ENCODE measurements around the gene ASPG. TPM values are rescaled to one million over a fixed set of nuclear protein-coding genes. Genes with fewer than 3 reads are reported as not detected.

Gene ASPG
- total RNA-seq, 2 experiments from 2014 or later = not detected

DNA sequence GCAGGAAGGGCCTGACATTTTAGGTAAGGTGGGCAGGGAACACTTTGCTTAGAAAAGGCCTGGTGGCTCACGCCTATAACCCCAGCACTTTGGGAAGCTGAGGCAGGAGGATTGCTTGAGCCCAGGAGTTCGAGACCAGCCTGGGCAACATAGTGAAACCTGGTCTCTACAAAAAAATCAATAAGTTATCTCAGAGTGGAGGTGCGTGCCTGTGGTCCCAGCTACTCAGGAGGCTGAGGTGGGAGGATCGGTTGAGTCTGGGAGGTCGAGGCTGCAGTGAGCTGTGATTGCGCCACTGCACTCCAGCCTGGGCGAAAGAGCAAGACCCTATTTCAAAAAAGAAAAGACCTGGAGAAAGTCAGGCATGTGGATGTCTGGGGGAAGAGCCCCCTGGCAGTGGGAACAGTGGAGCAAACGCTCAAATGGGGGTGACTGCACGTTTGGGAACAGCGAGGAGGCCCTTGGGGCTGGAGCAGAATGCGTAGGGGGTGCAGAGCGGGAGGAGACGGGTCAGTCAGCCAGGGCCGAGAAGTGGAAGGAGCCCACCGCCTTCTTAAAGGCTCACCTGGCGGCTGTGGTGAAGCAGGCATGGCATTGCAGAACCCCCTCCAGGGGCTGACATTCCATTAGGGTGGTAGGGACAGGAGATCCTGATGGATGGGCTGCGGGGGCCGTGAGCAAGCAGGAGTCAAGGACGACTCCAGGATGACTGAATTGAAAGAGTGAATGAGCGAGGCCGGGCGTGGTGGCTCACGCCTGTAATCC, 46.6 kb downstream of the ASPG start:
- Mint-ChIP-seq H3K4me3 (no peak overlapping the region), H3K36me3 (ENCODE audit: low read depth) (no peaks in the 10 kb centered on the region), H3K4me1 (ENCODE audit: low read depth) (peaks cover 4% of the 10 kb centered on the region), H3K9me3 (peaks cover 8% of the 10 kb centered on the region), H3K27me3 (peaks cover 67% of the 10 kb centered on the region), H3K27ac (no peak overlapping the region)
- peaks cover 9% of the 10 kb centered on the region for H3K4me1 ChIP-seq (ENCODE audit: insufficient read depth, low read length)
- peaks cover 11 to 41% of the 10 kb centered on the region in 2 experiments for H3K9me3 ChIP-seq (ENCODE audit: control insufficient read depth in 1 of 2, insufficient read depth in 1 of 2, low read length in 2 of 2)
- peaks cover 30 to 43% of the 10 kb centered on the region in 2 experiments for H3K27me3 ChIP-seq (ENCODE audit: control insufficient read depth in 1 of 2, insufficient read depth in 2 of 2, low read length in 2 of 2)
- H3K4me3 ChIP-seq (ENCODE audit: low read length) = no peak overlapping the region
- H3K36me3 ChIP-seq (ENCODE audit: insufficient read depth, low read length) = no peaks in the 10 kb centered on the region
- CTCF ChIA-PET = no interaction called here
- intact Hi-C loops (cut with DNase I, micrococcal nuclease) = no loop called here
- DNase-seq (peak in 1 of 14 experiments; percentile 0), ATAC-seq (ENCODE audit: poor library complexity) (no peak)
- TF ChIP-seq, protein P1, sequence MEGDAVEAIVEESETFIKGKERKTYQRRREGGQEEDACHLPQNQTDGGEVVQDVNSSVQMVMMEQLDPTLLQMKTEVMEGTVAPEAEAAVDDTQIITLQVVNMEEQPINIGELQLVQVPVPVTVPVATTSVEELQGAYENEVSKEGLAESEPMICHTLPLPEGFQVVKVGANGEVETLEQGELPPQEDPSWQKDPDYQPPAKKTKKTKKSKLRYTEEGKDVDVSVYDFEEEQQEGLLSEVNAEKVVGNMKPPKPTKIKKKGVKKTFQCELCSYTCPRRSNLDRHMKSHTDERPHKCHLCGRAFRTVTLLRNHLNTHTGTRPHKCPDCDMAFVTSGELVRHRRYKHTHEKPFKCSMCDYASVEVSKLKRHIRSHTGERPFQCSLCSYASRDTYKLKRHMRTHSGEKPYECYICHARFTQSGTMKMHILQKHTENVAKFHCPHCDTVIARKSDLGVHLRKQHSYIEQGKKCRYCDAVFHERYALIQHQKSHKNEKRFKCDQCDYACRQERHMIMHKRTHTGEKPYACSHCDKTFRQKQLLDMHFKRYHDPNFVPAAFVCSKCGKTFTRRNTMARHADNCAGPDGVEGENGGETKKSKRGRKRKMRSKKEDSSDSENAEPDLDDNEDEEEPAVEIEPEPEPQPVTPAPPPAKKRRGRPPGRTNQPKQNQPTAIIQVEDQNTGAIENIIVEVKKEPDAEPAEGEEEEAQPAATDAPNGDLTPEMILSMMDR (IDR thresholded peaks at IDR 0.05) = no peak
- POLR2A ChIA-PET = interaction anchor here (0.6 kb wide), 1 partner anchor 423 kb away, joined by 3 read pairs; no protein-coding TSS in a partner anchor
- no peak overlapping the region for H3K27ac ChIP-seq (ENCODE audit: low read depth in 1 of 2, low read length in 2 of 2)

DNA sequence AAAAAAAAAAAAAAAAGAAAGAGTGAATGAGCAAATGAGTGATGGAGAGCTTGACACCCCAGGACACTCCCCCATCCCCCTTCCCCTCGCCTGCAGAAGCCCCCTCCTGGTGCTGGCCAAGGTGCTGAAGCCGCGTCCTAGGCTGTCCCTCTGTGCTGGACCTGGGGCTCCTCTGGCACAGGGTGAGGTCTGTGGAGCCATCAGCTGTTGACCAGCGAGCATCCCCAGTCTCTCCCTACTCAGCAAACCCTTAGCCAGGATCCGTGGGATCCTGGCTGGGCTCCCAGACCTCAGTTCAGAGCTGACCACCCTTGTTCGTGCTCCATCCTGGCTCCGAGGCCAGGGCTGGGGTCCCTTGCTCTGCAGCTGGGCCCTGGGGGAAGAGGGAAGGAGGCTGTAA, 47.5 kb downstream of the ASPG start:
- Mint-ChIP-seq H3K27me3 (peaks cover 62% of the 10 kb centered on the region), H3K4me1 (ENCODE audit: low read depth) (peaks cover 4% of the 10 kb centered on the region), H3K36me3 (ENCODE audit: low read depth) (no peaks in the 10 kb centered on the region), H3K4me3 (no peak overlapping the region), H3K9me3 (peaks cover 8% of the 10 kb centered on the region), H3K27ac (no peak overlapping the region)
- intact Hi-C loops (cut with DNase I, micrococcal nuclease) = no loop called here
- ChIA-PET CTCF (no interaction called here), POLR2A (no interaction called here)
- peak in 1 of 14 experiments; percentile 1 for DNase-seq
- H3K4me1 ChIP-seq (ENCODE audit: insufficient read depth, low read length) = peaks cover 17% of the 10 kb centered on the region
- TF ChIP-seq, protein P1 (IDR thresholded peaks at IDR 0.05) = no peak
- H3K27me3 ChIP-seq (ENCODE audit: control insufficient read depth in 1 of 2, insufficient read depth in 2 of 2, low read length in 2 of 2) = peaks cover 35 to 45% of the 10 kb centered on the region in 2 experiments
- no peak overlapping the region for H3K27ac ChIP-seq (ENCODE audit: low read depth in 1 of 2, low read length in 2 of 2)
- no peaks in the 10 kb centered on the region for H3K36me3 ChIP-seq (ENCODE audit: insufficient read depth, low read length)
- peaks cover 11 to 37% of the 10 kb centered on the region in 2 experiments for H3K9me3 ChIP-seq (ENCODE audit: control insufficient read depth in 1 of 2, insufficient read depth in 1 of 2, low read length in 2 of 2)
- H3K4me3 ChIP-seq (ENCODE audit: low read length) = no peak overlapping the region
- no peak for ATAC-seq (ENCODE audit: poor library complexity)

DNA sequence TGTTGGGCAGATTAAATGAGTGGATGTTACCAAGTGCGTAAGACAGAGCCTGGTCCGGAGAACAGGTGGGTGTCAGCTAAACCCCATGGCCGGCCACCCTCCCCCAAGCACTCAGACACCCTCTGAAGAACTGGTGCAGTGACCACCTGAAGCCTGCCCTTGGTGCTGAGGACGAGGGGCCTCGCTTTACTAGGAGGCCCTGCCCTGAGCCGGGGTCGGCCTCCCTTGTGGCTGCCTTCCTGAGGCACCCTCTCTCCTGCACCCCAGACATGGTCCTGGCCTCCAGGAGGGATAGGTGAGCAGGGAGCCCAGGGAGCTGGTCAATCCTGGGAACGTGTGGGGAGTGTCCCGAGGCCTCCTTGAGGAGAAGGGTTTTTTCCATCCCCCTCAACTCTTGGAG, 48.0 kb downstream of the ASPG start:
- peaks cover 11 to 37% of the 10 kb centered on the region in 2 experiments for H3K9me3 ChIP-seq (ENCODE audit: control insufficient read depth in 1 of 2, insufficient read depth in 1 of 2, low read length in 2 of 2)
- no peak overlapping the region for H3K27ac ChIP-seq (ENCODE audit: low read depth in 1 of 2, low read length in 2 of 2)
- POLR2A ChIA-PET = no interaction called here
- H3K4me1 Mint-ChIP-seq (ENCODE audit: low read depth) = peaks cover 4% of the 10 kb centered on the region
- no peak for ATAC-seq (ENCODE audit: poor library complexity)
- CTCF ChIA-PET = no interaction called here
- H3K4me3 Mint-ChIP-seq = no peak overlapping the region
- TF ChIP-seq, protein P1 (IDR thresholded peaks at IDR 0.05) = no peak
- intact Hi-C loops (cut with DNase I, micrococcal nuclease) = no loop called here
- H3K4me3 ChIP-seq (ENCODE audit: low read length) = no peak overlapping the region
- no peak overlapping the region for H3K27ac Mint-ChIP-seq
- H3K9me3 Mint-ChIP-seq = peaks cover 8% of the 10 kb centered on the region
- DNase-seq = peak in 1 of 14 experiments; percentile 2
- peaks cover 57% of the 10 kb centered on the region for H3K27me3 Mint-ChIP-seq
- peaks cover 20% of the 10 kb centered on the region for H3K4me1 ChIP-seq (ENCODE audit: insufficient read depth, low read length)
- peaks cover 36 to 45% of the 10 kb centered on the region in 2 experiments for H3K27me3 ChIP-seq (ENCODE audit: control insufficient read depth in 1 of 2, insufficient read depth in 2 of 2, low read length in 2 of 2)
- H3K36me3 ChIP-seq (ENCODE audit: insufficient read depth, low read length) = no peaks in the 10 kb centered on the region
- H3K36me3 Mint-ChIP-seq (ENCODE audit: low read depth) = no peaks in the 10 kb centered on the region

All from CD4-positive, alpha-beta T cell (primary cell).